GM18507 (cell line): Measurements from ENCODE around the gene MFGE8.
"Not testable (repeated sequence)": the region's sequence is repeated elsewhere in the genome, so short reads cannot be mapped to it uniquely, and the experiment has no call there.

Source experiments
- DNase-seq: peaks from one replicate; pipeline ENCODE4 v3.0.0; 2011; ENCODE audit warnings: low read depth; ENCODE audit not compliant: insufficient read length; ENCODE audit errors: extremely low spot score
- FAIRE-seq: peaks from 2 replicates; lab custom pipeline; 2011; peaks lifted over from hg19 to GRCh38; lab: Jason Lieb, UNC

MFGE8 gene

DNA sequence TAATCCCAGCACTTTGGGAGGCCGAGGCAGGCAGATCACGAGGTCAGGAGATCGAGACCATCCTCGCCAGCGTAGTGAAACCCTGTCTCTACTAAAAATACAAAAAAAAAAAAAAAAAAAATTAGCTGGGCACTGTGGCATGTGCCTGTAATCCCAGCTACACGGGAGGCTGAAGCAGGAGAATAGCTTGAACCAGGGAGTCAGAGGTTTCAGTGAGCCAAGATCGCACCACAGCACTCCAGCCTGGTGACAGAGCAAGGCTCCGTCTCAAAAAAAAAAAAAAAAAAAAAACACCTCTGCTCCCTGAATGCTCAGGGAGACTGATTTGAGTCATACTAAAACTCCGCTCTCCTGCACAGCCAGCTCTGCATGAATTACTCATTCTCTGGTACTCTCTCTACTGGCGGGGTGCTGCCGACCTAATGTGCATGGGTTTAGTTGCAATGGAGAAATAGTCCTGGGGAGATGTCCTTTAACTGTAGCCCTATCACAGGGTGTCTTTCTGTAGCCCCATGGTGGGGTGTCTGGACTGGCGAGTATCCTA, 7.8 kb upstream of the MFGE8 start:
- peak; percentile 76 for FAIRE-seq
- not testable (repeated sequence) for DNase-seq

DNA sequence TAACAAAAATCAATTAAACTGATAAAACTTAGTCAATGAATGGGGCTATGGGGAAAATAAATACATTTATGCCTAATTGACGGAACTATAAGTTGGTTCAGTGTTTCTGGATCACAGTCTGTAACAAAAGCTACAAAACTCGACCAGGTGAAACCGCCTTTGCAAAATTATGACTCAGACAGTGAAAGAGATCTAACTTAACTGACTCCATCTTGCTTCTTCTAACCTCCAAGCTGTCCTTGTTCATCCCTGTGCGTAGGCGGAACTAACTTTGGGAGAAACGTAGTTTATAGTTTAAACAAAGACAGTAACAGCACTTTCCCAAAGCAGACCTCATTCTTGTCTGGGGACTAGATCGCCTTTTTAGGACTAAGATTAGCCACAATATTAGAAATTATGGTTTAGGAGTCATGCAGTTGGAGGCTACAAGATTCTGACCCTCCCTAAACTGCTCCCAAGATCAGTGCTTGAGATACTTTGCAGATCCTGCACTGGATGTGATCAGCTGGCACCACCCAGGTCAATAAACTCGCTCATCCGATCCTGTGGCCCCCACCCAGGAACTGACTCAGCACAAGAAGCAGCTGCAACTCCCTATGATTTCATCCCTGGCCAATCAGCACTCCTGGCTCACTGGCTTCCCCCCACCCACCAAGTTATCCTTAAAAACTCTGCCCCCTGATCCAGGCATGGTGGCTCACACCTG, 7.2 kb upstream of the MFGE8 start:
- DNase-seq (no peak), FAIRE-seq (peak; percentile 60)

DNA sequence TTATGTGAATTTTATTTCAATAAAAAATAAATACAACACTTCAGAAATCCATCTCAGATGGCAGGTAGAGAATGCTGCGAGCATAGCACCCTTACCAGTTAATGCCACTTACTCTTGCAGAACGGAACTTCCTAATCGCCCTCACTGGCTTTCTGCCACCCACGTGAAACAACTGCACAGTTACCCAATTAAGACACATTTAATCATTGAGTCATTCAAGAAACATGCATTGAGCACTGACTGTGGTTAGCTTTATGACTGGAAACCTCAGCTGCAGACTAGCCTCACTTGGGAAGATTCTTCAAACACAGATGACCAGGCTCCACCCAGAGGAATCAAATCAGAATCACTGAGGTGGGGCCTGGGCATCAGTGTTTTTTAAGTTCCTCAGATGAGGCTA, 5.6 kb upstream of the MFGE8 start:
- DNase-seq = no peak
- FAIRE-seq = no peak

DNA sequence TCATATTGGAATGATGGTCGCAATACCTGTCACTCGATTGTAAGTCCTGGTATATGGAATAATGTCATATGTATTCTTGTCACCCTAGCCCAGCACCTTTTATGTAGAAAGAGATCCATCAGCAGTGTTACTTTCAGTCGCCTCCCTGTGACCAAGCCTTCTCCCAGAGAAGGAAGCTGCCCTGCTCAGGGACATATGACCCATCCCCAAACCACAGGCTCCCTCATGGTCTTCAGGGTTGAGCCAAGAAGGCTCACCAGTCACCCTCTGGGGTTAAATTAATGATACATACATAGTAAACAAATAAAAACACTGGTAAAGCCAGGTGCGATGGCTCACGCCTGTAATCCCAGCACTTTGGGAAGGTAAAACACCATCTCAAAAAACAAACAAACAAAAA, 4.6 kb upstream of the MFGE8 start:
- FAIRE-seq (no peak), DNase-seq (no peak)

DNA sequence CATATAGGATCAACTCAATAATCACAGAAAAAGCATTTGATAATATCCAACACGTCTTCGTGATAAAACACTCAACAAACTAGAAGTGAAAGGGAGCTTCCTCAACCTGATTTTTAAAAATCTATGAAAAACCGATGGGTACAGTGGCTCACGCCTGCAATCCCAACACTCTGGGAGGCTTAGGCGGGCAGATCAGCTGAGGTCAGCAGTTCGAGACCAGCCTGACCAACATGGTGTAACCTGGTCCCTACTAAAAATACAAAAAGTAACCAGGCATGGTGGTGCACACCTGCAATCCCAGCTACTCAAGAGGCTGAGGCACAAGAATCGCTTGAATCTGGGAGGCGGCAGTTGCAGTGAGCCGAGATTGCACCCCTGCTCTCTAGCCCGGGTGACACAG, 2.2 kb upstream of the MFGE8 start:
- no peak for FAIRE-seq
- DNase-seq = no peak

DNA sequence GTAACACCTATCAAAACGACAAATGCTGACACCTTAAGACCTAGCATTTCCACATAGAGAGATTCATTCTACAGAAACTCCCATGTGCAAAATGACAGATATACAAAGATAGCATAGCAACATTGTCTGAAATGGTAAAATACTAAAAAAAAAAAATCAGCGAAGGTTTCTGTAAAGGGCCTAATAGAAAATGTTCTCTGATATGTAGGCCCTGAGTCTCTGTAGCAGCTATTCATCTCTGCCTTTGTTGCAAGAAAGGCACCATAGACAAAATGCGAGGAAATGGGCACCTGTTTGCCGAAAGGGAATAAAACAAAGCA, 631 bp upstream of the MFGE8 start:
- FAIRE-seq (no peak), DNase-seq (no peak)

DNA sequence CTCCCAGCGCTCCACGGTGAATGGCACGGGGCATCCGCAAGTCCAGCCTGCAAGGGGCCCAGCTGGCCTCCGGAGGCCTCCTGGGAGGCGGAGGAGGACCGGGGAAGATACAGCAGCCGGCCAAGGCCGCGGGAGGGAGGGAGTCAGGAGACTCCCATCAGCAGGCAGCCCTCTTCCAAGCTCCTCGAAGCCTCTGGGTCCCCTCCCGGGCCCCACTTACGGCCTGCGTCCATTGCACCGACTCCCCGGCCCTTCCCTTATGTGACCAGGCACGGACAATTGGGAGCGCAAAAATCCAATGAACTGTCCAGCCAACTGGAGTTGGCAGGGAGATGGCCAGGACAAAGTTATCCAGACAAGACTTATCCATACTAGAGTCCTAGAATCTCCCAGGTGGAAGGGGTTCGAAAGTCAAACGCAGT, 668 bp downstream of the MFGE8 start:
- DNase-seq = no peak
- FAIRE-seq = no peak

DNA sequence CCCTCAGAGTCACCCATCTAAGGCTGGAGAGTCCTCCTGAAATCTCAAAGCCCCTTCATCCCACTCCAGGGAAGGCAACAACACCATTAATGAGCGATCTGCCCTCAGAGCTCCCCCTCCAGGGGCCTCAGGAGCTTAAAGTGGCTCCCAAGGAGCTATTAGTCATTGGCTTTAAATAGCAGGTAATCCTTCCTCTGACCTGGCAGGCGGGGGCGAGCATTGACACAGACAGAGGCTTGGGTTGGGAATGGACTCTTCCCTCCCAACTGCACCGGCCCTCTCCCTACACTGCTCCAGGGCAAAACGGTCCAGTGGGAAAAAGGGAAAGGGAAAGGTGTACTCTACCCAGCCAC, 1.4 kb downstream of the MFGE8 start:
- FAIRE-seq (no peak), DNase-seq (no peak)

DNA sequence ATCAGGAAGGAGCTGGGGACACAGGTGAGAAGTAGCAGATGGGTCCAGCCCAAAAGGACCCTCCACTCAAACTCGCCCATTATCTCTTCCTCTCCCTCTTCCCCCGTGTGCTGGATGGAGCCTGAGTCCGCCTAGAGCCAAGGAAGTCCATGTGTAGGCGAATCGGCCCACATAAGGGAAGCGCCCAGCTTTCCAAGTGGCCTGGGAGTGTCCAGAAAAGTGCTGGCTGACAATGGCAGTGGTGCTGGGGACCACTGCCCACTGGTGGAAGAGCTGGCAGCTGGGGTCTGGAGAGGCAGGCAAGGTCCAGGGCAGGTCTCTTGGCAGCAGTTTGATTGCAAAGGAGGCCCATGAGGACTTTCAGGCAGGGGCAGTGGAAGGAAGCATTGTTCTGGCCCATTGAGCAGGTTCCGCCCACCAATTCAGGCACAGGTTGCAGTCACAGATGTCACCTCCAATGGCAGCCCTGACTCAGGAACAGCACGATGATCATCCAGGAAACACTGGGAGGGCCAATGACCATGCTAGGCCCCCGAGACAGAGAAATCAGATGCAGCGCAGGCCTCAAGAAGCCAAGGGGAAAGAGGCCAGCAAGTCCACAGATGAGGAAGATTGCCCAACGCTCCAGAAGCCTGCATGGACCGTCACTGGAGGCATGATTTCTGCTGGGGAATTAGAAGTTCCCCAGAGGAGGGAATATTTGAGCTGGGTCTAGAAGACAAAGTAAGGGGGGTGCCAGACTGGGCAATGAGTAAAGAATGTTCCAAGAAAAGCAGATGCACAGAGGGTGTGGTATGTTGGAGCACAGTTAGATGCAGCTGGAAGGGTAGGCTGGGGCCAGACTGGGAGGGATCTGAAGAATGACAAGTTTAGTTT, 3.0 kb downstream of the MFGE8 start:
- DNase-seq (no peak), FAIRE-seq (no peak)

GRCh38 chr15:88908697-88909621, 4.2 kb downstream of the MFGE8 start:
- no peak for DNase-seq

GRCh38 chr15:88908123-88908522, 5.1 kb downstream of the MFGE8 start:
- FAIRE-seq (no peak), DNase-seq (no peak)

More at GRCh38 chr15:88908697-88909621, 4.2 kb downstream of the MFGE8 start:
- no peak for FAIRE-seq

- FAIRE-seq (no peak), DNase-seq (no peak)
These were observed 6.1 kb downstream of the MFGE8 start for GRCh38 chr15:88907111-88907510.

DNA sequence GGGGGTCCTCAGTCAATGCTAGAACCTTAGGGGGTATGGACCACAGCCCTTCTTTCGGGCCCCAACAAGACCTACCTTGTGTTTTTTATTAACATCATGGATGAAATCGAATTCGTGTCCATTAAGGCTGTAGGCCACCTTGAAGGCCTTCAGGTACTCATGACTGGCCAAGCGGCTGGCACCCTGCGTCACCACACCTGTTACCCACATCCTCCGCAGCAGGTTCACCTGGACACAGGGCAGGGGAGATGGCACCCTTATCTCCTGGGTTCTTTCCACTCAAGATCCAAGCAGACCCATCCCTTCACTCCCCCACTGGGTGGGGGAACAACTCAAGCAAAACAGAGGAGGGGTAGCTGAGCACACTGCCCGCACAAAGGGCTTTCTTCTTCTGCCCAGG, 6.6 kb downstream of the MFGE8 start:
- no peak for DNase-seq
- FAIRE-seq = no peak

GRCh38 chr15:88906130-88906529, 7.0 kb downstream of the MFGE8 start:
- no peak for FAIRE-seq

DNA sequence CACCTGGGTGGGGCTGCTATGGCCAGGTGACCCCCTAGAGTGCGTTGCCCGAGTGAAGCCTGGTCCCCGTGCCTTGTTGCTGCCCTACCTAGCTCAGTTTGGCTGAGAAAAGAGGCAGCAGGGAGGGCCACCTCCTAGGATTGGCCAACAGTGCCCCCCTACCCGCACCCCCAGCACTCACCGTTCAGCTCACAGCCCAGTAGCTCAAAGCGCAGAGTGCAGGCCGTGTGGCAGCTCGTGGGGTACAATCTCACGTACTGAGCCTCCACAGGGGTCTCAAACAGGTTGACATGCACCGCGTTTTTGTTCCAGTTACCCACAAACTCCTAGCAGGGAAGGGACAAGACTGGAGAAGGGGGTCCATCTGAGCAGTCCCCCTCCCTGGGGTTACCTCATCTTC, 7.6 kb downstream of the MFGE8 start:
- no peak for FAIRE-seq
- no peak for DNase-seq

More at GRCh38 chr15:88906130-88906529, 7.0 kb downstream of the MFGE8 start:
- no peak for DNase-seq

- FAIRE-seq = peak; percentile 93
- DNase-seq = no peak
These were observed 8.4 kb downstream of the MFGE8 start for GRCh38 chr15:88904624-88905327.

GRCh38 chr15:88904257-88904623, 8.9 kb downstream of the MFGE8 start:
- DNase-seq = no peak
- FAIRE-seq = no peak

- FAIRE-seq (no peak), DNase-seq (no peak)
These were observed 10.3 kb downstream of the MFGE8 start for GRCh38 chr15:88902846-88903245.

GRCh38 chr15:88902221-88902835, 10.9 kb downstream of the MFGE8 start:
- FAIRE-seq (no peak), DNase-seq (no peak)
